Brain microvascular endothelial cell (primary cell): ENCODE measurements around the gene MROH9.

Experiments used
- DNase-seq: peaks from one replicate; pipeline ENCODE4 v3.0.0-alpha.2; 2020
- H3K27ac ChIP-seq: fragments of 250-450 bp; sonication (Bioruptor Pico); 2 replicates; pipeline ENCODE4 v1.5.1; 2020; ENCODE audit warnings: mild to moderate bottlenecking, moderate library complexity
- H3K27me3 ChIP-seq: fragments of 250-450 bp; sonication (Bioruptor Pico); replicated peaks from 2 replicates; pipeline ENCODE4 v1.5.1; 2020; ENCODE audit warnings: mild to moderate bottlenecking
- H3K36me3 ChIP-seq: fragments of 250-450 bp; sonication (Bioruptor Pico); replicated peaks from 2 replicates; pipeline ENCODE4 v1.5.1; 2020; ENCODE audit warnings: mild to moderate bottlenecking
- H3K4me3 ChIP-seq: 2 replicates; pipeline ENCODE4 v1.5.1; 2011; ENCODE audit warnings: low read depth, mild to moderate bottlenecking, control low read depth, low read length, moderate library complexity
- in situ Hi-C: cut with HindIII; loops from 2 replicates; pipeline ENCODE4 v1.10.0; 2017; ENCODE audit warnings: low sequenced_read_pairs, low pct_ligation_motif_present
- TF ChIP-seq, protein P1 (sequence below): IDR thresholded peaks from 2 replicates; pipeline ENCODE4 v1.5.1; 2011; ENCODE audit warnings: low read depth, mild to moderate bottlenecking, moderate library complexity, low read length, control low read depth, inconsistent platforms; ENCODE audit errors: missing control alignments

Gene MROH9

DNA sequence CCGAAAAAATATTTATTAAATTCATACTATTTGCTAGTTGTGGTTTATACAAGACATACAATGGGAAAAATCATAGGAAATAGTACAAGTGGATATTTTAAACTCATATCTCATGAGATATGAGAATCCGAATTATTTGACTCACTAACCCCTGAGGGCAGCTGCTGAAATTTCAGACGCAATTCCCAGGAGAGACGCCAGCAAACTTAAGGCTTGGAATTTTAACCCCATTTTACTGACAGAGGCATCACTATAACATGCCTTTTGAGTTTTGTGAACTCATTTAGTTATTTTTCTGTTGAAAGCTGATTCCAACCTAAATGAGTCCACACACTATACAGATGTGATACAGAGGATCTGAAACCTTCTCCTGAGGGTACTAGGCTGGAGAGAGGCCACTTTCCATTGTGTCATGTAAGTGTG, 5.9 kb upstream of the MROH9 start:
- in situ Hi-C loops, result no loop called here
- peak; percentile 66 for DNase-seq
- Histone ChIP-seq H3K4me3 (peak overlapping the region; percentile 22), H3K27ac (peak overlapping the region; percentile 66), H3K27me3 (no peaks in the 10 kb centered on the region), H3K36me3 (no peaks in the 10 kb centered on the region)
- TF ChIP-seq, protein P1, sequence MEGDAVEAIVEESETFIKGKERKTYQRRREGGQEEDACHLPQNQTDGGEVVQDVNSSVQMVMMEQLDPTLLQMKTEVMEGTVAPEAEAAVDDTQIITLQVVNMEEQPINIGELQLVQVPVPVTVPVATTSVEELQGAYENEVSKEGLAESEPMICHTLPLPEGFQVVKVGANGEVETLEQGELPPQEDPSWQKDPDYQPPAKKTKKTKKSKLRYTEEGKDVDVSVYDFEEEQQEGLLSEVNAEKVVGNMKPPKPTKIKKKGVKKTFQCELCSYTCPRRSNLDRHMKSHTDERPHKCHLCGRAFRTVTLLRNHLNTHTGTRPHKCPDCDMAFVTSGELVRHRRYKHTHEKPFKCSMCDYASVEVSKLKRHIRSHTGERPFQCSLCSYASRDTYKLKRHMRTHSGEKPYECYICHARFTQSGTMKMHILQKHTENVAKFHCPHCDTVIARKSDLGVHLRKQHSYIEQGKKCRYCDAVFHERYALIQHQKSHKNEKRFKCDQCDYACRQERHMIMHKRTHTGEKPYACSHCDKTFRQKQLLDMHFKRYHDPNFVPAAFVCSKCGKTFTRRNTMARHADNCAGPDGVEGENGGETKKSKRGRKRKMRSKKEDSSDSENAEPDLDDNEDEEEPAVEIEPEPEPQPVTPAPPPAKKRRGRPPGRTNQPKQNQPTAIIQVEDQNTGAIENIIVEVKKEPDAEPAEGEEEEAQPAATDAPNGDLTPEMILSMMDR, result no peak

DNA sequence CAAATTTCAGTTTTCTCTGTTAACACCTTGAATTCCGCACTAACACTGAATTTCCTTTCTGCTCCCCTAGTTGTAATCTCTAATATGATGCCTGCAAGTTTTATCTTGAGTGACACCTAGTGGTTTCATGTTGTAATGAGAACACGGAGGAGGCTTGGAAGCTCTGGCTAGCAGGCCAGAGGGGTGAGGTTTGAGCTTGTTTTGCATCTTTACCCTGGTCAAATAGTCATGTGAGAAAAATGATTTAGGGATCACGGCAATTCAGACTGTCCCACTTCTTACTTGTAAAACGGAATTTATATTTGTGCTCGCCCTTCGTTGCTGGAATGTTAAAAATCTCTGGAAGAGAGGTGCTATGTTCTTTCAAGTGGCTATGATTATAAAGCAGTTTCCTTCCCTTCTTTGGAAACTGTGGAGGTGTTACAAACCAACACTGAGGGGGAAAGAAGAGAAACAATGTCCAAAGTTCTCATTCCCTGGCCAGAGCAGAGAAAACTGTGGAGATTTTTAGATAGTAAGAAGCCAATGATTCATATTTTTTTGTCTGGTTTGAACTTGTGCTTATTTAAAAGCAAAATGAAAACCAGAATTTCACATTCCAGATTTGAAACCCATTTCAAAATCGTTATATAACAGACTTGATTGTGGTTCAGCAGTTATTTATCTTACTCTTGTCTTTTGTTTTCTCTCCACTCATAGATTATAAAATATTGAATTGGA, 5.3 kb upstream of the MROH9 start:
- H3K27me3 ChIP-seq, result no peaks in the 10 kb centered on the region
- H3K27ac ChIP-seq, result peak overlapping the region; percentile 66
- DNase-seq, result peak; percentile 77
- in situ Hi-C loops, result no loop called here
- H3K4me3 ChIP-seq, result peak overlapping the region; percentile 22
- TF ChIP-seq, protein P1, result peak; percentile 73
- no peaks in the 10 kb centered on the region for H3K36me3 ChIP-seq

- Histone ChIP-seq H3K27me3 (no peaks in the 10 kb centered on the region), H3K4me3 (no peak overlapping the region), H3K27ac (no peak overlapping the region), H3K36me3 (no peaks in the 10 kb centered on the region)
- no peak for DNase-seq
- TF ChIP-seq, protein P1, result peak; percentile 7
- in situ Hi-C loops, result no loop called here
These were observed 3.7 kb upstream of the MROH9 start for GRCh38 chr1:170931650-170932049.

DNA sequence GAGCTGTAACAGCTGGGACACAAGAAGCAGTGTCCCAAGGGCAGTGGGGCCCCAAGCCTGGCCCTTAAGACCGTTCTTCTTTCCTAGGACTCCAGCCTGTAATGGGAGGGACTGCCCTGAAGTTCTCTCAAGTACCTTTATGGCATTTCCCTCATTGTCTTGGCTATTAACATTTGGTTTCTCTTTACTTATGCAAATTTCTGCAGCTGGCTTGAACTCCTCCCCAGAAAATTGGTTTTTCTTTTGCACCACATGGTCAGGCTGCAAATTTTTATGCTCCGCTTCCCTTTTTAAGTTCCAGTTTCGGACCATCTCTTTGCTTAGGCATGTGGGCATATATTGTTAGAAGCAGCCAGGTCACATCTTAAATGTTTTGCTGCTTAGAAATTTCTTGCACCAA, 3.1 kb upstream of the MROH9 start:
- in situ Hi-C loops, result no loop called here
- Histone ChIP-seq H3K4me3 (no peak overlapping the region), H3K27ac (no peak overlapping the region), H3K36me3 (no peaks in the 10 kb centered on the region), H3K27me3 (no peaks in the 10 kb centered on the region)
- TF ChIP-seq, protein P1, result no peak
- DNase-seq, result no peak

DNA sequence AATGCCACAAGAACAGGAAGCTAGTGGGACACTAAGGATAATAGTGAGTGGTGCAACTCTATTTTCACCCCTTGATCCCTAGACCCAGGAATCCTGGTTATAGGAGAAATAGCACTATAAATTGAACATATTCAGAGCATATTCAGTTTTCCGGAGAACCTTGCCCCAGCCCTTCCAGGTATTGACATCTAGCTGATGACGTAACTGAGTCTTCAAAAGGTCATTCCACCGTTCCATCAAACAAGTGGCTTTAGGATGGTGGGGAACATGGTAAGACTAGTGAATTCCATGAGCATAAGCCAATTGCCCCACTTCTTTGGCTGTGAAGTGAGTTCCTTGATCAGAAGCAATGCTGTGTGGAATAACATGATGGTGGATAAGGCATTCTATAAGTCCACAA, 2.9 kb downstream of the MROH9 start:
- DNase-seq, result no peak
- H3K27ac ChIP-seq, result no peak overlapping the region

More for the DNA sequence above, 2.9 kb downstream of the MROH9 start:
- Histone ChIP-seq H3K36me3 (no peaks in the 10 kb centered on the region), H3K27me3 (no peaks in the 10 kb centered on the region), H3K4me3 (no peak overlapping the region)
- TF ChIP-seq, protein P1, result no peak
- in situ Hi-C loops, result no loop called here
